ENCODE results near the gene PRKAG1.

DNA sequence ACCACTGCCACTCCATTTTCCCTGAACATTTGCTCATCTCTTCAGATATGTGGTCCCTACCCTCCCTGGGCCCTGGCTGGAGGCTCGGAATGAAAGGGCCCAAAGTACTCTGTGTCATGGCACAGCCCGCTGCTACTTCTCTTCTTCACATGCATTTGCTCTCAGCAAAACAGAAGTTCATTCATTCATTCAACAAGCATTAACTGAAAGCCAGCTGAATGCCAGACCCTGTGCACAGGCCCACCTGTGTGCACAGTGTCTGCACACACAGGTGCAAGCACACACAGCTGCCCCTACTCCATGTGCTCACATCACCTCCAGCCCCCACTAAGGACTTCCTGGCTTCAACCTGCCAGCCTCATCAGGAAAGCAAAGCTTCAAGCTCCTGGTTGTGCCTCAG, 32.7 kb downstream of the PRKAG1 start:
- TF ChIP-seq, protein P1, sequence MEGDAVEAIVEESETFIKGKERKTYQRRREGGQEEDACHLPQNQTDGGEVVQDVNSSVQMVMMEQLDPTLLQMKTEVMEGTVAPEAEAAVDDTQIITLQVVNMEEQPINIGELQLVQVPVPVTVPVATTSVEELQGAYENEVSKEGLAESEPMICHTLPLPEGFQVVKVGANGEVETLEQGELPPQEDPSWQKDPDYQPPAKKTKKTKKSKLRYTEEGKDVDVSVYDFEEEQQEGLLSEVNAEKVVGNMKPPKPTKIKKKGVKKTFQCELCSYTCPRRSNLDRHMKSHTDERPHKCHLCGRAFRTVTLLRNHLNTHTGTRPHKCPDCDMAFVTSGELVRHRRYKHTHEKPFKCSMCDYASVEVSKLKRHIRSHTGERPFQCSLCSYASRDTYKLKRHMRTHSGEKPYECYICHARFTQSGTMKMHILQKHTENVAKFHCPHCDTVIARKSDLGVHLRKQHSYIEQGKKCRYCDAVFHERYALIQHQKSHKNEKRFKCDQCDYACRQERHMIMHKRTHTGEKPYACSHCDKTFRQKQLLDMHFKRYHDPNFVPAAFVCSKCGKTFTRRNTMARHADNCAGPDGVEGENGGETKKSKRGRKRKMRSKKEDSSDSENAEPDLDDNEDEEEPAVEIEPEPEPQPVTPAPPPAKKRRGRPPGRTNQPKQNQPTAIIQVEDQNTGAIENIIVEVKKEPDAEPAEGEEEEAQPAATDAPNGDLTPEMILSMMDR (IDR thresholded peaks at IDR 0.05): no peak
- TF ChIP-seq EZH2 (IDR thresholded peaks at IDR 0.05; ENCODE audit: borderline replicate concordance, insufficient read depth, low read depth, low read length, poor library complexity, severe bottlenecking): no peak

All from B cell (primary cell).